Transverse colon (tissue), 4 donors: ENCODE data around the gene LACTB. TPM values are rescaled to one million over a fixed set of nuclear protein-coding genes. Genes with fewer than 3 reads are reported as not detected.
"Not testable (repeated sequence)": the region's sequence is repeated elsewhere in the genome, so short reads cannot be mapped to it uniquely, and the experiment has no call there.

Experiments
- DNase-seq: peaks from one replicate; pipeline ENCODE4 v3.0.0-alpha.2; 2019
- H3K27ac ChIP-seq, 4 donors: fragments of 200-600 bp; sonication (generic); 2 replicates each; pipeline ENCODE4 v1.5.1; 2016 to 2018; ENCODE audit warnings: inconsistent platforms in 4 of 4
- H3K27me3 ChIP-seq: fragments of 200-600 bp; sonication (generic); 2 replicates; pipeline ENCODE4 v1.5.1; 2017; ENCODE audit warnings: inconsistent platforms
- H3K36me3 ChIP-seq, 4 donors: fragments of 200-600 bp; sonication (generic); 2 replicates each; pipeline ENCODE4 v1.5.1; 2017 to 2019; ENCODE audit warnings: inconsistent platforms in 4 of 4
- H3K4me1 ChIP-seq, 4 donors: fragments of 200-600 bp; sonication (generic); 2 replicates each; pipeline ENCODE4 v1.5.1; 2017 to 2020; ENCODE audit warnings: inconsistent platforms in 4 of 4
- H3K4me3 ChIP-seq, 4 donors: fragments of 200-600 bp; sonication (generic); 1 replicate in 1 of 4; 2 replicates in 3 of 4; pipeline versions ENCODE4 v1.5.1 to v1.6.1; 2017 to 2019; ENCODE audit warnings: inconsistent platforms in 4 of 4
- H3K9me3 ChIP-seq, 2 donors: fragments of 200-600 bp; sonication (generic); 2 replicates each; pipeline ENCODE4 v1.5.1; 2017 to 2019; ENCODE audit warnings: inconsistent platforms in 2 of 2
- EP300 ChIP-seq: sonication (generic); formaldehyde crosslinking; IDR thresholded peaks from one replicate; pipeline ENCODE4 v1.6.1; 2017; ENCODE audit warnings: antibody characterized with exemption, low read depth
- POLR2A ChIP-seq: fragments of 450-650 bp; IDR thresholded peaks from one replicate; pipeline ENCODE4 v1.6.1; 2016; ENCODE audit warnings: antibody characterized with exemption, mild to moderate bottlenecking, moderate library complexity
- POLR2AphosphoS5 ChIP-seq, 3 donors: sonication (generic); formaldehyde crosslinking; IDR thresholded peaks; one replicate each; pipeline ENCODE4 v1.6.1; 2016; ENCODE audit warnings: antibody characterized with exemption in 3 of 3
- WGBS, 2 donors: methylation state at CpG; one replicate each; pipeline ENCODE4 v1.1.5; 2018; ENCODE audit warnings: low coverage in 1 of 2; 5-methylcytosine and 5-hydroxymethylcytosine counted together
- in situ Hi-C, 4 donors: fragments of 200-750 bp; cut with MboI; loops; one replicate each; pipeline versions ENCODE4 v1.15.0 to v1.15.1; 2017; ENCODE audit warnings: low sequenced_read_pairs in 3 of 4, low pct_ligation_motif_present in 1 of 4, low pct_unique_long_range_greater_than_20kb in 1 of 4
- intact Hi-C: fragments of 100-400 bp; cut with DNase I; formaldehyde crosslinking; loops from one replicate; pipeline ENCODE4 v1.15.1; 2023; ENCODE audit warnings: low total_unique reads
- total RNA-seq, 4 donors: library from RNA; depleted of rRNA; stranded (reverse); fragments of >200 nt; gene quantifications; one replicate each; pipeline ENCODE4 v1.1.0, GENCODE V29; 2016
- TF ChIP-seq, protein P1 (sequence below), 5 experiments: fragments of 200-600 bp in 3 of 5; fragments of 450-650 bp in 2 of 5; sonication (generic) in 3 of 5; IDR thresholded peaks; 1 replicate in 2 of 5; 2 replicates in 3 of 5; pipeline ENCODE4 v1.5.1; 2016 to 2017; ENCODE audit warnings: antibody characterized with exemption in 5 of 5, inconsistent platforms in 3 of 5, mild to moderate bottlenecking in 2 of 5, moderate library complexity in 1 of 5

Gene LACTB
- total RNA-seq, 4 donors from 2014 or later: 6.7 to 20.6 (median 19.6) TPM

DNA sequence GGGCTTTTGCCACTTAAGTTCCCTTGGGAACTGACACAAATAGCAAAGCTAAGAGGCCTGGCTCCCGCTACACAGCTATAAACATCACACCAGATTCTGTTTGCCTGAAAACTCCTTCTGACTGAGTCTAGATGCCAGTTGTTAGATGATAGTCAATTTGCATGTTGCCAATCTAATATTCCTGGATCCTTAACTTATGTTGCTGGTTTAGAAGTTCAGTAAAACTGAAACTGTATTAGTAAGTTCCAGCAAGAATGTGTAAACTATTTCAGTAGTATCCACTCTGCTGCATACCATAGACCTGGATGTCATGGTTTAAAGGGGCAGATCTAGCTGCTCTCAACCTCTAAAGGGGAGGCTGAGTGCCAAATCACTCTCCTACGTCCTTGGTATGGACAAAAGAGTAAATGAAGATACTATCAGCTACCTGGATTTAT is 27.1 kb upstream of the LACTB start:
- no peak for DNase-seq
- H3K27ac ChIP-seq: peak overlapping the region; percentile 28 to 54 (median 39)
- WGBS, 2 donors: 50 to 58% methylated on average over 1 to 2 of the region's 2 CpGs
- no peaks in the 10 kb centered on the region for H3K27me3 ChIP-seq
- H3K36me3 ChIP-seq: no peaks in the 10 kb centered on the region
- intact Hi-C loops (loop anchor here (5.0 kb wide), 2 partner anchors 47 to 247 kb away; no protein-coding TSS in a partner anchor), in situ Hi-C loops (no loop called here)
- H3K4me1 ChIP-seq: peaks cover under 1 to 23% (median 3%) of the 10 kb centered on the region in 4 donors
- TF ChIP-seq POLR2A (no peak), EP300 (no peak), POLR2AphosphoS5 (IDR thresholded peaks at IDR 0.05) (no peak)
- TF ChIP-seq, protein P1, sequence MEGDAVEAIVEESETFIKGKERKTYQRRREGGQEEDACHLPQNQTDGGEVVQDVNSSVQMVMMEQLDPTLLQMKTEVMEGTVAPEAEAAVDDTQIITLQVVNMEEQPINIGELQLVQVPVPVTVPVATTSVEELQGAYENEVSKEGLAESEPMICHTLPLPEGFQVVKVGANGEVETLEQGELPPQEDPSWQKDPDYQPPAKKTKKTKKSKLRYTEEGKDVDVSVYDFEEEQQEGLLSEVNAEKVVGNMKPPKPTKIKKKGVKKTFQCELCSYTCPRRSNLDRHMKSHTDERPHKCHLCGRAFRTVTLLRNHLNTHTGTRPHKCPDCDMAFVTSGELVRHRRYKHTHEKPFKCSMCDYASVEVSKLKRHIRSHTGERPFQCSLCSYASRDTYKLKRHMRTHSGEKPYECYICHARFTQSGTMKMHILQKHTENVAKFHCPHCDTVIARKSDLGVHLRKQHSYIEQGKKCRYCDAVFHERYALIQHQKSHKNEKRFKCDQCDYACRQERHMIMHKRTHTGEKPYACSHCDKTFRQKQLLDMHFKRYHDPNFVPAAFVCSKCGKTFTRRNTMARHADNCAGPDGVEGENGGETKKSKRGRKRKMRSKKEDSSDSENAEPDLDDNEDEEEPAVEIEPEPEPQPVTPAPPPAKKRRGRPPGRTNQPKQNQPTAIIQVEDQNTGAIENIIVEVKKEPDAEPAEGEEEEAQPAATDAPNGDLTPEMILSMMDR (IDR thresholded peaks at IDR 0.05): no peak
- no peaks in the 10 kb centered on the region for H3K9me3 ChIP-seq
- no peak overlapping the region for H3K4me3 ChIP-seq

DNA sequence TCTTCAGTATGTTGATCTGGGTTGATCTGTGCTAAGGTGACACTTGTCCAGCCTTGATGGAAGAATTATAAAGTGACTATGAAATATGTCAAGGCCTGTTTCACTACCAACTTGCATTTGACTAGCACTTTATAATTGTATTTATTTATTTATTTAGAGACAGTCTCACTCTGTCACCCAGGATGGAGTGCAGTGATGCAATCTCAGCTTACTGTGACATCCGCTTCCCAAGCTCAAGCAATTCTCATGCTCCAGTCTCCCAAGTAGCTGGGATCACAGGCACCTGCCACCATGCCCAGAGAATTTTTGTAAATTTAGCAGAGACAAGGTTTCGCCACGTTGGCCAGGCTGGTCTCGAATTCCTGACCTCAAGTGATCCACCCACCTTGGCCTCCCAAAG is 25.5 kb upstream of the LACTB start:
- Histone ChIP-seq H3K9me3 (no peaks in the 10 kb centered on the region), H3K27ac (no peak overlapping the region), H3K27me3 (no peaks in the 10 kb centered on the region), H3K4me3 (no peak overlapping the region), H3K4me1 (peaks cover 0 to 21% (median 2%) of the 10 kb centered on the region in 4 donors), H3K36me3 (no peaks in the 10 kb centered on the region)
- intact Hi-C loops (no loop called here), in situ Hi-C loops (no loop called here)
- WGBS, 2 donors: 96 to 100% methylated on average over 1 to 4 of the region's 4 CpGs
- TF ChIP-seq, protein P1 (IDR thresholded peaks at IDR 0.05): no peak
- DNase-seq: no peak

DNA sequence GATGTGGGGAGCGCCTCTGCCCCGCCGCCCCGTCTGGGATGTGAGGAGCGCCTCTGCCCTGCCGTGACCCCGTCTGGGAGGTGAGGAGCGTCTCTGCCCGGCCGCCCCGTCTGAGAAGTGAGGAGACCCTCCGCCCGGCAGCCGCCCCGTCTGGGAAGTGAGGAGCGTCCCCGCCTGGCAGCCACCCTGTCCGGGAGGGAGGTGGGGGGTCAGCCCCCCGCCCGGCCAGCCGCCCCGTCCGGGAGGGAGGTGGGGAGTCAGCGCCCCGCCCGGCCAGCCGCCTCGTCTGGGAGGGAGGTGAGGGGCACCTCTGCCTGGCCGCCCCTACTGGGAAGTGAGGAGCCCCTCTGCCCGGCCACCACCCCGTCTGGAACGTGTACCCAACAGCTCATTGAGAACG is 22.8 kb upstream of the LACTB start:
- in situ Hi-C loops: not testable (repeated sequence)

DNA sequence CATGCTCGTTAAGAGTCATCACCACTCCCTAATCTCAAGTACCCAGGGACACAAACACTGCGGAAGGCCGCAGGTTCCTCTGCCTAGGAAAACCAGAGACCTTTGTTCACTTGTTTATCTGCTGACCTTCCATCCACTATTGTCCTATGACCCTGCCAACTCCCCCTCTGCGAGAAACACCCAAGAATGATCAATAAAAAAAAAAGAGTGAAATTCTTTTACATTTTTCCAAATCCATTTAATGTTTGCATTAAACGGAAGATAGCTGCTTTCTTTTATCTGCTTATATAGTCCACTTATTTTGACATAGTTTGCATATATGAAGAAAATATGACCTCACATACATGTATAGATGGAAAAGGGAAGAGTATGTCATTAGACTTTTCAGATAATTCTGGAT is 22.1 kb upstream of the LACTB start:
- in situ Hi-C loops, H3K9me3 ChIP-seq, H3K27ac ChIP-seq, intact Hi-C loops, H3K36me3 ChIP-seq, H3K4me1 ChIP-seq, H3K27me3 ChIP-seq, H3K4me3 ChIP-seq, DNase-seq: not testable (repeated sequence)
- WGBS, 2 donors: 74 to 94% methylated on average over 2 to 5 of the region's 5 CpGs

More for the DNA sequence above, 22.8 kb upstream of the LACTB start:
- intact Hi-C loops, H3K36me3 ChIP-seq, H3K9me3 ChIP-seq, DNase-seq, H3K27me3 ChIP-seq, H3K4me3 ChIP-seq, H3K27ac ChIP-seq: not testable (repeated sequence)
- peaks cover 0 to 15% (median 2%) of the 10 kb centered on the region in 4 donors for H3K4me1 ChIP-seq
- WGBS, 2 donors: 96% methylated on average over 11 of the region's 33 CpGs; no CpG with 5 or more reads in 1 of the 2 donors

DNA sequence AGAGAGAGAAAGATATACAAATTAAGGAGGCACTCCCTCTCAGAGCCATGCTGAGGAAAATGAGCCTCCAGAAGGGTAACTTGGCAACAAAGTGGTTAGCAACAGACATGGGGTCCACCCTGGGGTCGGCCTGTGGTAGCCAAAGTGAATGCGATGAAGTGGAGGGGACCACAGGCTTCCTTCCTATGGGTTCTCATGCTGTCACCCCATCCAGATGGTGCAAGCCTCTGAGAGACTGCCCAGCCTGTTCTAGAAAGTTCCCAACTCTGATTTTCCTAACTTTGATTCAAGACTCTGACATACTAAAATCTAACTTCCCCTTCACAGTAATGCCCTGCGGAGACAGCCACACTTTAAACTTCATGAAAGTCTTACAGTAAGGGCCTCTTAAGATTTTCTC is 18.2 kb upstream of the LACTB start:
- TF ChIP-seq EP300 (no peak), POLR2AphosphoS5 (IDR thresholded peaks at IDR 0.05) (no peak), POLR2A (no peak)
- TF ChIP-seq, protein P1 (IDR thresholded peaks at IDR 0.05): no peak
- H3K27me3 ChIP-seq: no peaks in the 10 kb centered on the region
- in situ Hi-C loops: no loop called here
- peaks cover 4 to 10% (median 9%) of the 10 kb centered on the region in 4 donors for H3K4me1 ChIP-seq
- no peaks in the 10 kb centered on the region for H3K9me3 ChIP-seq
- no peaks in the 10 kb centered on the region for H3K36me3 ChIP-seq
- 84 to 86% methylated on average over 1 to 3 of the region's 3 CpGs for WGBS, 2 donors
- DNase-seq: no peak
- no peak overlapping the region for H3K4me3 ChIP-seq
- H3K27ac ChIP-seq: no peak overlapping the region
- intact Hi-C loops: no loop called here
